ENCODE results near the gene IGF2R.

Gene IGF2R

DNA sequence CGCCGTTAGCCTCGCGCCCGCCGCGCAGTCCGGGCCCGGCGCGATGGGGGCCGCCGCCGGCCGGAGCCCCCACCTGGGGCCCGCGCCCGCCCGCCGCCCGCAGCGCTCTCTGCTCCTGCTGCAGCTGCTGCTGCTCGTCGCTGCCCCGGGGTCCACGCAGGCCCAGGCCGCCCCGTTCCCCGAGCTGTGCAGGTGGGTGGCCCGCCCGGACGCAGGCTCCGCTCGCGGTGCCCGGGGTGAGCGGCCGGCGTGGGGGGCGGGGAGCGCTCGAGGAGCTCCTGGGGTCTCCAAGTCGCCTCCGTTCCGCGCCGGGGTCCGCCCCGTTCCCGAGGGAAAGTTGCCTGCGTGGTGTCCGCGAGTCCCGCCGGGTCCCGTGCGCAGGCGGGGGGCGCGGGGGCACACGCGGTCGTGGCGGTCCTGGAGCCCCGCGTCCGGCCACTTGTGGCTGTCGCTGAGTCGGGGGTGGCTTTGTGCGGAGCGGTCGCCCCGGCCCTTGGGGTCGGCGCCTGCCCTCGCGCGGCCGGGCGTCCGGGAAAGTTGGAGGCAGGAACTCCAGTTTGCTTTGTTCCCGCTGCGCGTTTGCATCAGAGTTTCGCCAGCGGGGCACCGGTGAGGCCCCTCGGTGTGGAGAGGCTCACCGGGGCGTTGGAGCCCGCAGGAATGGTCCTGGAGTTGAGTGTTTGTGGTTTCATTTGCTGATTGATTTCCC lies 476 bp downstream of the IGF2R start:
- Histone ChIP-seq H3K36me3 (replicated peaks; ENCODE audit: low read depth, low read length) (no peaks in the 10 kb centered on the region), H2AFZ (ENCODE audit: low read depth, low read length) (no peak overlapping the region)

DNA sequence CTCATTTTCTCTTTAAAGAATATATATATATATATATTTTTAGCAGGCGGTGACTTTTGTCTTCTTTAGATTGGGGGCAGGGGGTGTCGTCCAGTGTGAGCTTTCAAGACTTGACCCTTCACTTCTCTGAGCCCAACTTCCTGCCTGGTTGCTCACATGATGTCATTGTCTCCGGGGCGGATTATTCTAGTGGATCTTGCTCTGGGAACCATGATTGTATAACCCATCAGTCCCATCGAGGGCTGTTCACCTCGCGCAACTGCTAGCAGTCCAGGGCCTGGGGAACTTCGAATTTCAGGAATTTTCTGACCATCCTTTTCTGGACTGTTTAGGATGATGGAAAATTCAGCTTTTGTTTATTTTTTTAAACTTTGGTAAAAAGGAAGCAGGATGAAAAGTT lies 1.0 kb downstream of the IGF2R start:
- no peak overlapping the region for H2AFZ ChIP-seq (ENCODE audit: low read depth, low read length)
- peaks cover 54% of the 10 kb centered on the region for H3K79me2 ChIP-seq (ENCODE audit: low read length)
- TF ChIP-seq, protein P1, sequence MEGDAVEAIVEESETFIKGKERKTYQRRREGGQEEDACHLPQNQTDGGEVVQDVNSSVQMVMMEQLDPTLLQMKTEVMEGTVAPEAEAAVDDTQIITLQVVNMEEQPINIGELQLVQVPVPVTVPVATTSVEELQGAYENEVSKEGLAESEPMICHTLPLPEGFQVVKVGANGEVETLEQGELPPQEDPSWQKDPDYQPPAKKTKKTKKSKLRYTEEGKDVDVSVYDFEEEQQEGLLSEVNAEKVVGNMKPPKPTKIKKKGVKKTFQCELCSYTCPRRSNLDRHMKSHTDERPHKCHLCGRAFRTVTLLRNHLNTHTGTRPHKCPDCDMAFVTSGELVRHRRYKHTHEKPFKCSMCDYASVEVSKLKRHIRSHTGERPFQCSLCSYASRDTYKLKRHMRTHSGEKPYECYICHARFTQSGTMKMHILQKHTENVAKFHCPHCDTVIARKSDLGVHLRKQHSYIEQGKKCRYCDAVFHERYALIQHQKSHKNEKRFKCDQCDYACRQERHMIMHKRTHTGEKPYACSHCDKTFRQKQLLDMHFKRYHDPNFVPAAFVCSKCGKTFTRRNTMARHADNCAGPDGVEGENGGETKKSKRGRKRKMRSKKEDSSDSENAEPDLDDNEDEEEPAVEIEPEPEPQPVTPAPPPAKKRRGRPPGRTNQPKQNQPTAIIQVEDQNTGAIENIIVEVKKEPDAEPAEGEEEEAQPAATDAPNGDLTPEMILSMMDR (IDR thresholded peaks at IDR 0.05; ENCODE audit: low read depth, low read length), result no peak
- TF ChIP-seq EZH2phosphoT487 (IDR thresholded peaks at IDR 0.05; ENCODE audit: low read depth), result no peak
- H3K9ac ChIP-seq (ENCODE audit: low read length), result peak overlapping the region; percentile 82
- H3K4me3 ChIP-seq (ENCODE audit: low read length), result peak overlapping the region; percentile 89
- H3K36me3 ChIP-seq (replicated peaks; ENCODE audit: low read depth, low read length), result no peaks in the 10 kb centered on the region
- no peaks in the 10 kb centered on the region for H3K27me3 ChIP-seq (ENCODE audit: low read depth, low read length)
- no peak overlapping the region for H3K27ac ChIP-seq (ENCODE audit: low read length)
- peaks cover 11% of the 10 kb centered on the region; the same call in 1 of the 2 replicates for H4K20me1 ChIP-seq (ENCODE audit: insufficient read depth, low read length)
- H3K9me3 ChIP-seq (ENCODE audit: insufficient read depth, low read length), result no peaks in the 10 kb centered on the region
- H3K4me2 ChIP-seq (ENCODE audit: low read length), result peak overlapping the region; percentile 93
- peaks cover 18% of the 10 kb centered on the region for H3K4me1 ChIP-seq (ENCODE audit: low read length)

More for the DNA sequence above, 476 bp downstream of the IGF2R start:
- Histone ChIP-seq H3K4me1 (ENCODE audit: low read length) (peaks cover 18% of the 10 kb centered on the region), H3K27ac (ENCODE audit: low read length) (no peak overlapping the region), H4K20me1 (ENCODE audit: insufficient read depth, low read length) (peaks cover 11% of the 10 kb centered on the region; the same call in 1 of the 2 replicates), H3K4me2 (ENCODE audit: low read length) (peak overlapping the region; percentile 93), H3K27me3 (ENCODE audit: low read depth, low read length) (no peaks in the 10 kb centered on the region), H3K9ac (ENCODE audit: low read length) (peak overlapping the region; percentile 82), H3K79me2 (ENCODE audit: low read length) (peaks cover 50% of the 10 kb centered on the region), H3K4me3 (ENCODE audit: low read length) (peak overlapping the region; percentile 89), H3K9me3 (ENCODE audit: insufficient read depth, low read length) (no peaks in the 10 kb centered on the region)
- TF ChIP-seq, protein P1 (IDR thresholded peaks at IDR 0.05; ENCODE audit: low read depth, low read length), result no peak
- TF ChIP-seq EZH2phosphoT487 (IDR thresholded peaks at IDR 0.05; ENCODE audit: low read depth), result no peak

DNA sequence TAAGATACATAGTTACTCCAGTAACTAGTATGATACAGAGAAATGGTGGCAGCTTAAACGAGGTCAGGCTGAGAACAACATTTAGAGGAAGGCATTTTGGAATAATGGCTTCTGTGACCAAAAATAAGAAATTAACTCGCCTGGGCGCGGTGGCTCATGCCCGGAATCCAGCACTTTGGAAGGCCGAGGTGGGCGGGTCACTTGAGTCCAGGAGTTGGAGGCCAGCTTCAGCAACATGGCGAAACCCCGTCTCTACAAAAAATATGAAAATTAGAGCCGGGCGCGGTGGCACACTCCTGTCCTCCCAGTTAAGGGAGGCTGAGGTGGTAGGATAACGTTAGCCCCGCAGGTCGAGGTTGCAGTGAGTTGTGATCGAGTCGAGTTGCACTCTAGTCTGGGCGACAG lies 1.8 kb downstream of the IGF2R start:
- peaks cover 18% of the 10 kb centered on the region for H3K4me1 ChIP-seq (ENCODE audit: low read length)
- H3K27ac ChIP-seq (ENCODE audit: low read length), result no peak overlapping the region
- peak overlapping the region; percentile 89; the same call in 1 of the 2 replicates for H3K4me3 ChIP-seq (ENCODE audit: low read length)
- TF ChIP-seq EZH2phosphoT487 (IDR thresholded peaks at IDR 0.05; ENCODE audit: low read depth), result no peak
- TF ChIP-seq, protein P1 (IDR thresholded peaks at IDR 0.05; ENCODE audit: low read depth, low read length), result no peak
- H3K4me2 ChIP-seq (ENCODE audit: low read length), result peak overlapping the region; percentile 93
- H3K79me2 ChIP-seq (ENCODE audit: low read length), result peaks cover 59% of the 10 kb centered on the region
- H3K36me3 ChIP-seq (replicated peaks; ENCODE audit: low read depth, low read length), result no peaks in the 10 kb centered on the region
- peaks cover 11% of the 10 kb centered on the region; the same call in 1 of the 2 replicates for H4K20me1 ChIP-seq (ENCODE audit: insufficient read depth, low read length)
- no peak overlapping the region for H3K9ac ChIP-seq (ENCODE audit: low read length)
- no peak overlapping the region for H2AFZ ChIP-seq (ENCODE audit: low read depth, low read length)
- H3K9me3 ChIP-seq (ENCODE audit: insufficient read depth, low read length), result no peaks in the 10 kb centered on the region
- no peaks in the 10 kb centered on the region for H3K27me3 ChIP-seq (ENCODE audit: low read depth, low read length)

DNA sequence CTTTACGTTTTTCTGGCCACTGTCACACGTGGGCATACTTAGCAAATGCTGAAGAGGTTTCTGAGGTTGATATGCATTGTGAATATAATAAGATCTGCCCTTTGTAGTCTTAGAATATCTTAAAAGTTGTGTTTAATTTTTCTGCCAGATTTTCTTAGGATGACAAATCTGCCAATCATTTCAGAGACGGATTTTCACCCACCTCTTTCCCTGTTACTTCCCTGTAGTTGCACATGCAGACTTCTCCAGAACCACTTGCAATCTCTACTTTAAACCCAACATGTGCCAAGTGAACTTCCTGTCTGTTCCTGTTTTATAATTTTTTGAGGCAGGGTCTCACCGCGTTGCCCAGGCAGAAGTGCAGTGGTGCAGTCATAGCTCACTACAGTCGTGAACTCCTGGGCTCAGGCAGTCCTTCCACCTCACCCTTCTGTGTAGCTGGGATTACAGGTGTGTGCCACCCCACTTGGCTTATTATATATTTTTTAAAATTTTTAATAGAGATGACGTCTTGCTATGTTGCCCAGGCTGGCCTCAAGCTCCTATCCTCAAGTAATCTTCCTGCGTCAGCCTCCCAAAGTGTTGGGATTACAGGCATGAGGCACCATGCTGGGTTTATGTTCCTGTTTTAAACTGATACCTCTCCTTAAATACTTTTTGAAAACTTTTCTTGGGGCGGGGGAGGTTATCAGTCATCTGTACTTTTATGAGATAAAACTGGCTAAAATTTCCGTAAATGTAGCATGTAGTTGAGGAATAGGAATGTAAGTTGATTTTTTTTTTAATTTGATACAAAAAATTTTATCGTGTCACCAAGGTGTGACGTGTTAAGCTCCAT lies 2.7 kb downstream of the IGF2R start:
- no peak overlapping the region for H3K4me2 ChIP-seq (ENCODE audit: low read length)

More for the DNA sequence above, 2.7 kb downstream of the IGF2R start:
- Histone ChIP-seq H3K27ac (ENCODE audit: low read length) (no peak overlapping the region), H3K9me3 (ENCODE audit: insufficient read depth, low read length) (no peaks in the 10 kb centered on the region), H3K36me3 (replicated peaks; ENCODE audit: low read depth, low read length) (no peaks in the 10 kb centered on the region), H2AFZ (ENCODE audit: low read depth, low read length) (no peak overlapping the region), H3K79me2 (ENCODE audit: low read length) (peaks cover 67% of the 10 kb centered on the region), H3K9ac (ENCODE audit: low read length) (no peak overlapping the region), H3K4me3 (ENCODE audit: low read length) (no peak overlapping the region), H3K4me1 (ENCODE audit: low read length) (peaks cover 18% of the 10 kb centered on the region), H4K20me1 (ENCODE audit: insufficient read depth, low read length) (peaks cover 11% of the 10 kb centered on the region; the same call in 1 of the 2 replicates), H3K27me3 (ENCODE audit: low read depth, low read length) (no peaks in the 10 kb centered on the region)
- TF ChIP-seq, protein P1 (IDR thresholded peaks at IDR 0.05; ENCODE audit: low read depth, low read length), result no peak
- TF ChIP-seq EZH2phosphoT487 (IDR thresholded peaks at IDR 0.05; ENCODE audit: low read depth), result no peak
